Fibroblast of gingiva (primary cell): ENCODE measurements around the gene CELSR3.

Source experiments
- DNase-seq: peaks from one replicate; pipeline ENCODE4 v3.0.0-alpha.2; 2011; ENCODE audit warnings: low read depth

The CELSR3 gene

DNA sequence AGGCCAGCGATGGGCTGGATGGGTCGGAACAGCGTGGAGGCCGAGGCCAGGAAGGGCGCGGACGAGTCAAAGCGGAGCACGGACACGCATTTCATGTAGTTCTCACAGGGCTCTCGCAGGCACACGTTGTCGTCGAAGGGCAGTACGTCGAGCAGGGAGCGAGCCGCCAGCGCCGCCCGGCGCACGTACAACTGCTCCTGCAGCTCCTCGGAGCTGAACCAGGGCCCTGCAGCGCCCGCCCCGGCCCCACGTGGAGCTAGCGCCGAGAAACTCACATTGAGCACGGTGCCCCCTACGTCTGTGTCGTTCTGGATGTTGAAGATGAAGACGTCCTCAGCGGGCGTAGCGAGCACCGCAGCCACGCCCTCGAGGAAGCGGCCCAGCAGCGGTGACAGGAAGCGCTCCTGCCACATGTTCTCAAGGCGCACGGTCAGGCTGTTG is 5.8 kb downstream of the CELSR3 start:
- no peak for DNase-seq

DNA sequence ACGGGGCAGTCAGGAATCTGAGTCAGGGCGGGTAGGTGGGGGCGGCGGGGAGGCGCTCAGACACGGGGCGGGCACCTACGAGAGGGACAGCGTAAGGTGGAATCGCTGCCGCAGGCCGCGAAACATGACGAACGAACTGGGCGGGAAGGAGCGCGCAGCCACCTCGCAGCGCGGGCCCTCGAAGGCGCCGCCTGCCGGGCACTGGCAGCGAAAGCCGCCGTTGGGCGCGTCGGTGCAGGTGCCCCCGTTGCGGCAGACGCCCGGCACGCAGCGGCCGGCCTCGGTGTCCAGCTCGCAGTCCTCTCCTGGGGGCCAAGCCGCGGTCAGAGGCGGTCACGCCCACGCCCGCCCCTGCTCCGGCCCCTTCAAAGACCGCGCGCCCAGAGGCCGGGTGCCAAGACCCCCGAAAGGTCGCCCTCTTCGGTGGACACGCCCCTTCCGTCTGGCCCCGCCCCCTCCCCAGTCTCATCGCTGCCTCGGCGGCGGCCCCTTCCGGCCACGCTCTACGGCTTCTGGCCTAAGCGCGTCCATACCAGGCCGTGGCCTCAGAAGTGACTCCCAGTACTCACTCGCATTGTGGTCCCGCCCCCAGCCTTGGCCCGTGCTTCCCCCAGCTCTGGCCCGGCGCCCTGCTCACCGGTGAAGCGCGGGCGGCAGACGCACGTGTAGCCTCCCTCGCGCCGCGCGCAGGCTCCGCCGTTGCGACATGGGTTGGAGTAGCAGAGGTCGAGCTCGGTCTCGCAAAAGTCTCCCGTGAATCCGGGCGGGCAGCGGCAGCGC is 6.4 kb downstream of the CELSR3 start:
- peak; percentile 44 for DNase-seq

DNA sequence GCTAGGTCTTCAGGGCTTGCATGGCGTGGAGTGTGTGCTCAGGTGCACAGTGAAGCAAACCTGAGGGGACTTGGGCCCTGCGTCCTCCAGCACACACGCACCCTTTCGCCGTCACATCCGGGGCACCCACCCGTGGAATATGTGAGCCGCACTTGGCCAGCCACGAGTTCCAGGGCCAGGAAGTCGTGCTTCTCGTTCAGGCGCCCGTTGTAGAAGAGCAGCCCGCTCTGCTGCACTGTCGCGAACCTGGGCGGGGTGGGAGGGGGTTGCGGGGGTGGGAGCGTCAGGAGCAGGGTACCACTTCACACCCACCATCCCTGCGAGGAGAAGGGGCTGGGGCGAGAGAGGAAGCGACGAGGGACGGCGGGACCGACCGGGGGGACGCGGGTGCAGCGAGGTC is 7.1 kb downstream of the CELSR3 start:
- no peak for DNase-seq

DNA sequence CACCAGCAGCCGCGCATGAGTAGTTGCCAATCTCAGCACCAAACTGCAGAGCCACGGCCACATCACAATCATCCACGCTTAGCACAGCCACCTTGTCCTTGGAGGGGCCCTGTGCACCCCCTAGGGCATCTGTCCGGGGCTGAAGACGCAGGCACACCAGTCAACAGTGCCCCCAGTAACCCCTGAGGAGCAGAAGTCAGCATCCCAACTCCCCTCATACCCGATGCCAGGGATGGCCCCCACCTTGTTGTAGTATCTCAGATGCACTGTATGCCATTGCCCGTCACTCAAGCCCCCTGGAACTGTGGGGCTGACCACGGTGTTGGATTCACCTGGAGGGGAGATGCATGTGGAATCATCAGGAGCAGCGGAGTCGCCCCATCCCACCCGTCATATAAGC is 7.6 kb downstream of the CELSR3 start:
- DNase-seq, result no peak

DNA sequence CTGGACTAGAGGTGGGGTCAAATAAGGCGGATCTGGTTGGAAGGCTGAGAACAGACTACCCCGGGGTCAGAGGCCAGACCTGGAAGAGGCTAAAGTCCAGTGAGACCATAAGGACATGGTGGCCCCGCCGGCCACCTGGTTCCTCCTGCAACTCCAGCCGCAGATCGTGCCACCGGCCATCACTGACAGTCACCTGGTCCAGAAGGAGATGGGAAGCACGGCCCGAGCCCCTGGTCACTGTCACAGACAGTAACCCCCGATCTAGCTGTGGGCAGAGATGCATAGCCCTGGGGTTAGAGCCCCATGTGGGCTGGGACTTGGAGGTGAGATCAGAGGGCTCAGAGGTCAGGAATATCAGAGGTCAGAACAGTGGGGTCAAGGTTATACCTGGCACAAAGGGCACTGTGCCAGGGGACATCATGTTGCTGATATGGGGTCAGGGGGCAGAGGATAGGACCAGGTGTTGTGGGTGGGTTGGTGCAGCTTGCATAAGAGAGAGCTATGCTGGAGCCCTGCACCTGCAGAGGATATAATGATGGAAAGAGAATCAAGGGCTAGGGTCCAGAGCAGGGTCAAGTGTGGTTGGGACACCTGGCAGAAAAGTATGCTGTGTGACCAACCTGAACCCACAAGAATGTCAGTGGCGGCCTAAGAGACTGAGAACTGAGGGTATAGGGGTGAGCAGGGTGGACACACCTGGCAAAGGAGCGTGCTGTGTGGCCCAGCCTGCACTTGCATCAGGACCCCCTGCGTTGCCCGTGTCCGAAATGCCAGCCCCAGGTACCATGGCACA is 9.6 kb downstream of the CELSR3 start:
- no peak for DNase-seq

DNA sequence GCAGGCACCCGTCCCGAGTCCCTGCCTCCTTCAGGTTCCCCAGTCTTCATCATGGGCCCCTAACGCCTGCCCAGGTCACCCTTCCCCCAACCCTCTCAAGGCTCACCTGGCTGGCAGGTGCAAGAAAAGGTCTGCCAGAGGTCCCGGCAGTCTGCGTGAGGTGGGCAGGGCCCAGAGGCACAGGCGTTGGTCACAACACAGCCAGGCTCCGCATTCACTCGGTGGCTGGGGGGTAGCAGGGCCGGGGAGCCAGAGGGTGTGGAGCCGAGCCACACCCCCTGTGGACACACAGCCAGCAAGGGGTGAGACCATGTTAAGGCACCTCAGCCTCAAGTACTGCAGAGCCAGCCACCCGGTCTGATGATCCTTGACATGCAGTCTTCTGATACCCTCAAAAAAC is 10.9 kb downstream of the CELSR3 start:
- no peak for DNase-seq

DNA sequence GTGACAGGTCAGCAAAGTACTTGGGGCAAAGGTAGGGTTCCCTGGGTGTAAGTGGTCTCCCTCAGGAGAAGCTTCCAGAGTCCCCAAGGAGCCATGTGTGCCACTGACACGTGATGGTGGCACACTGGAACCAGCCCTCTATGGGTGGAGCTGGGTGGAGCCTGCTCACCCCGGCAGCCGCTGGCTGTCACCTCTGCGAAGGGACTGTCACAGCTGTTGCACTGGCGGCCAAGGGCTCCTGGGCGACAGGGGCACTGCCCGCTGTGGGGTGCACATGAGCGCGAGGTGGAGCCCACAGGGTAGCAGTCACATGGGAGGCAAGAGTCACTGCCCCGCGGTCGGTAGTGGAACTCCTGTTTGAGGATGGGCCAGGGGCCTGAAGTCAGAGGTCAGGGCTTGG is 12.0 kb downstream of the CELSR3 start:
- DNase-seq, result no peak

DNA sequence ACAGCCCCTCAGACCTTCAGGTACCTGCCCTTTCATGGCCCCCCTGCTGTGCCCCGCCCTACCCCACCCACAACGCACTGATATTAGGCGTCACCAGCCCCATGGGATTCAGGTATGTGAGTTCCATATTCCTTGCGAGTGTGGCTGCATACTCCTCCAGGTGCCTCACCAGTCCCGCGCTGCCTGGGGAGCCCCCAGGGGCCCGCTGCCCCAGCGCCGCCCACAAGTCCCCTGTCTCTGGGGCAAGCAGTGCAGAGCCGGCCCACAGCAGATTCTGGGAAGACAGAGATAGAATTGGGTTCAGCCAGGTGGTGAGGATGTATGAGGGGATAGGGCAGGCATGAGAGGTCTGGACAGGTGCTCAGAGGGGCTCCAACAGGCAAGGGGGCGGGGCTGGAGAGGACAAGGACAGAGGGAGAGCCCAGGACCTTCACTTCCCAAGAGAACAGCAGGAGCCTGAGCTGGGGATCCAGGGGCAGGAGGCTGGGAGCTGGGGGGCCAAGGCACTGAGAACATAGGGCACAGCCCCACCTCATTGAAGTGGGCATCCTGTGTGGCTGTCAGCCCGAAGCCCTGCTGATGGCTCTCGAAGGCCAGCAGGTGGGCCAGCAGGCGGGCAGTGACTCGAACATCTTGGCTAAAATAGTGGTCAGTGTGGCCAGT is 14.4 kb downstream of the CELSR3 start:
- DNase-seq, result no peak

DNA sequence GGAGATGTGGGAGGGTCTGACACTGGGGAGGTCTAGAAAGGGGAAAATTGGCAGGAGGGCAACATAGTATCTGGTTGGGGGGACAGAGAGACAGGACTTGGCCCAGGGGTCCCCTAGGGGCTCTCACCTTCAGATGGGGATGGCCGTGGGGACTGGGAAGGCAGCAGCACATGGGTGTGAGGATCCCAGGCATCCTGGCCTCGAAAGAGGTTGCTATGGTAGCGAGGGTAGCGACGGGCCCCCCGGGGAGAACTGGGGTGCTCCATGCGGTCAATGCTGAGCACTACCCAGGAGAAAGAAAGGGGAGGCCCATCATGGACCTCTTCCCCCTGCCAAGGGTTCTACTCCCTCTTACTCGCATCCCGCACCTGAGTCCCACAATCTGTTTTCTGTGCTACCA is 15.0 kb downstream of the CELSR3 start:
- no peak for DNase-seq

DNA sequence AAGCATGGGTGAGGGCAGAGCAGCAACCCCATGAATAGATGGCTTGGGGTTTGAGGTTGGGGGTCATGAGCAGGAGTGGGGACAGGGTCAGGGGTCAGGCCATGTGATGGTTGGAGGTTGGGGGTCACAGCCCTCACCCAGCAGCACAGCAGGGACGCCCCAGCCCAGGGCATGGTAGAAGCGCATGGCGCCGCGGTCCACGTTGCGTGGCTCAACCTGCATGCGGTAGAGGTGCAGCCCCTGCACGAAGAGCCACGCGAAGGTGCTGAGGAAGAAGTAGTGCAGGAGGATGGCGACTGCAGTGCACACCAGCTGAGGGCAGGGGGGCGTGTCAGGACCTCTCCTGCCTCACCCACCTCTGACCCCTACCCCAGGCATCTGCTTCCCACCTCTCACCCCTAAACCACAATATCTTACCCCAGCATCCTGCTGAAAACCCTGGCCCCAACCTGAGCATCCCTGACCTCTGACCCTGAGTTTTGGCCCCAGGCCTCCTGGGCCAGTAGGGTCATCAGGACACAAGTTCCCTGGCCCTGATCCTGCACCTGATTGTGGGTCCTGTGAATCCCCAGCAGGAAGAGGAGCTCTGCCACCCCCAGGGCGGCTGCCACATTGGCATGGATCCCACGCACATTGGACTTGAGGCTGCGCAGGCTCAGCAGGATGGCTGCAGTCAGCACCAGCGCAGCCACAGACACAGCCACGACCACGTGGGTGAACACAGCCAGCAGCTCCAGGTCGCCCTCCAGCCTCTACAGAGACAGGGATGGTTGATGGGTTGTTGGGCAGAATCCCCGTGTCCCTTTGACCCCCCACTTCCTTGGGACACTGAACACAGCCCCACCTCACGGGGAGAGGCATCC is 17.6 kb downstream of the CELSR3 start:
- DNase-seq, result no peak

DNA sequence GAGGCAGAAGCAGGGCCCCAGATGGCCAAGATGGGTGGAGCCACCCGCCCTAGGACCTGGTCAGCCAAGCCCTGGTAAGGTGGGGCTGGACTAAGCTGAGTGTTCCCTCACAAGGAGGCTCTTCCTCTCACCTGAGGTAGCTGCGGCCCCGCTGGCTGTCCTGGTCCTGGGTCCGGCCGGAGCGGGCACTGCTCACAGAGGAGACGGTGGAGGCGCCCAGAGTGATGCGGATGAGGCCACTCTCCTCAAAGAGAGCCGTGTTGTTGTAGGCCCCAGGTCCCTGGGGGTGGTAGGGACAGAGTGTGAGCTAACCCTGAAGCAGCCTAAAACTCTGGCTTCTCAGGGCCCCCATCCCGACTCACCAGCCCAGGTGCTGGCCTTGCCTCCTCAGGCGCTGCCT is 20.1 kb downstream of the CELSR3 start:
- DNase-seq, result no peak

DNA sequence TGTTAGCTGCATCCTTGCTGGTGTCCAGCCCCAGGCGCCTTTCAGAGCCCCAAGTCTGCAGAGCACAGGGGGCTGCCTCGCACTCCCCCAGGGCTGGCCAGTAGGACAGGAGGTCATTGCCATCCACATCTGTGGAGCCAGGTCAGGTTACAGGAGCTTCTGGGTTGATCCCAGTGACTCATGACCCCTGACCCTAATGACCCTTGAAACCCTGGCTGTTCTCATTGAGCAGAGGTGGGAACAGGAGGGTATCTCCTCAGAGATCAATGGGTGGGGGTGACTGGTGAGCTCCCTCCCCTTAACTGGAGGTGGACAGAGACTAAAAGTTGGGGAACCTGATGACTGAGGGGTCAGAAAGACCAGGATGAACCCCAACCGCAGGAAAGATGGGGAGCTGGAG is 21.3 kb downstream of the CELSR3 start:
- DNase-seq, result no peak

DNA sequence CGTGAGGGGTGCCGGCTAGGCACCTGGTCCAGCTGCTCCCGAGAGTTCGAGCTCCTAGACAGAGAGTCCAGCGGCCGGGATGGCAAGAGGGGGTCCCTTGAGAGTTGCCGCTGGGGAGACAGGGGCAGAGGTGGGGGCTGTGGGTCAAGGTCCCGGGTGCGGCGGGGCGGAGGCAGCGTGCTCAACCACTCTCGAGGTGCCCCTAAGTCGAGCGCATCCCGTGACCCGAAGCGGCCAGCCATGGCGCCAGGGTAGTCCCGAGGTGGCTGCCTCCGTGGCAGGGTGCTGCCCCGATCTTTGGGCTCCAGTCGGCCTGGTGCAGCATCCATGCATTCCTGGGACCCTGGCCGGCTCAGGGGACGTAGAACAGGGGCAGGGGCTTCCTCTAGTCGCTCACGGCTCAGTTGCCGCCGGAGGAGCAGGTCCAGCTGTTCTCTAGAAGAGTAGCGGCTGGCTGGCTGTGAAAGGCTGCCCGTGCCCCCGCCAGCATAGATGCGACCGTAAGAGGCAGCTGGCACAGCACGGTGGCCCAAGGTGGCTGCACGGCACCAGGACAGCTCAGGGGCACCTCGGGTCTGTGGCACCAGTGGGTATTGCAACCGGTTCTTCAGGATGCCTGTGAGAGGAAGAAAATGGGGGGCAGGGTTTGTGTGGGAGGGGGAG is 22.6 kb downstream of the CELSR3 start:
- DNase-seq, result no peak

DNA sequence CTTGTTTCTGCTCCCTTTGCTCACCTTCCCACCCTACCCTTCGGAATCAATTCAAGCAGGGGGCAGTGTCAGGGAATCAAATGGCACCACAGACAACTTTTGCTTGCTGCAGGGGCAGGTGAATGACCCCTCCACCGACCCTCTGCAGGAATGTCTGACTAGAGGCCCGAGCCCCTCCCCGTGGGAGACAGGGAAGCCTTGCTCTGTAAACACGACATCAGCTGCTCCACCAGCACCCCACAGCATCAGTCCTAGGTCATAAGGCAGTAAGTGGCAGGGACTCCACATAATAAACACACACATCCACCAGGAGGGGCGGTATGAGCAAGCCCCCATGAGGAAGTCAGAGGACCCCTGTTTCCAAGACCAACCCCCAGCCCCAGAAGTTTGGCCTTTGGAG is 25.4 kb downstream of the CELSR3 start:
- no peak for DNase-seq

DNA sequence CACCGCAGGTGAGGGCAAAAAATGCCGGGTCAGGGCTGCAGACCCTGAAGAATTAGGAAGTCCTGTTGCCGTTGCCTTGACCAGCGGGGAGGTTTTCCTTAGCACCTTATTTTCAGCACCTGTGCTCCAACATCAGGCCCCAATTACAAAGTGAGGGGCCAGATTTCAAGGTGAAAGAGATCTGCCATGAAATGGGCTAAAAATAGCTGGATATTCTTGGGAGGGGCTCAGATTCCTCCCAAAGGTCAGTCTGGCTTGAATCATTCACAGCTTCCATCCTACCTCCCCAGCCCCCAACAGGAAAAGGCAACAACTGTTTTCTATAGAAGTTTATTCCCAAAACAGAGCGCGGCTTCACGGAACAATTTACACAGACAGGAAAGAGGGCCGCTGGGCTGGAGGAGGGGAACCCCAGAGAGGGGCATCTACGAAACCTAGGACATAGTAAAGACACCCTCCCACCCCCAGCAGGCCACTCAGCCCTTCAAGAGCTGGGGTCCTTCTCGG is 26.5 kb downstream of the CELSR3 start:
- DNase-seq, result no peak

DNA sequence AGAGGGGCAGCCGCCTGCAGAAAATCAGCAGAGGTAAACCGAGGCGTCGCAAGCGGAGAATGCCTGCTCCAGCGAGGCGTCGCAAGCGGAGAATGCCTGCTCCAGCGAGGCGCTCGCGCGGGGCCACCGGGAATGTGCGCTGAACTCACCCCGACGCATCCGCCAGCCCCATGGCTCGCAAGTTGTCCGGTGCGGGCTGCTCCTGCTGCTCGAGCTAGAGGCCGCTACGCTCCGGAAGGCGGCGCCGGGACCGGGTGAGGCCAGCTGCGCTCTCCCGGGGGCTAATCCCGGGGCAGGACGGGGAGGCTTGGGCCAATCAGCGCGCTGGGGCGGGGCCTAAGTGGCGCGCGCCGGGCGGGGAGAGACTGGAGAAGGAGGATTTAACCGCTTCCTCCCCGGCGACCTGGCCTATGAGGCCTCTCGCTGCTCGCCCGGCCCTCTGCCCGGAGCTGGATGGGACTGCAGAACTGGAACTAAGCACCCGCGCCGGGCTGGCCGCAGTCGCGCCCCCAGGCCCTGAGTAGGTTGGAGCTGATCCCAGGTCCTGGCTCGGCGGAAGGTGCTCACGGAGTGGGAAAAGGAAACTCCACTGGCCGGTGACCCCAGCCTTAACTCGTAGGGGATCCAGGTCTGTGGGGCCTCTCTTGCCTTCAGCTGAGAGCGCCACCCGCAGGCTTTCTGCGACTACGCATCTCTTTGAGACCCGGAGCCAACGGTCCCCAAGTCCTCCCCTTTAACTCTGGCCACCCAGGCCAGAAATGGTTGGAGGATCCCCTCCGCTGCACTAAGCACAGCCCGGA is 27.3 kb downstream of the CELSR3 start, which contains the start of gene SLC26A6:
TSS of gene SLC26A6 (minus strand) at position 240 of the 800 bp plus-strand sequence. CDS start at position 172, 68 bp downstream.
- DNase-seq, result peak; percentile 95

DNA sequence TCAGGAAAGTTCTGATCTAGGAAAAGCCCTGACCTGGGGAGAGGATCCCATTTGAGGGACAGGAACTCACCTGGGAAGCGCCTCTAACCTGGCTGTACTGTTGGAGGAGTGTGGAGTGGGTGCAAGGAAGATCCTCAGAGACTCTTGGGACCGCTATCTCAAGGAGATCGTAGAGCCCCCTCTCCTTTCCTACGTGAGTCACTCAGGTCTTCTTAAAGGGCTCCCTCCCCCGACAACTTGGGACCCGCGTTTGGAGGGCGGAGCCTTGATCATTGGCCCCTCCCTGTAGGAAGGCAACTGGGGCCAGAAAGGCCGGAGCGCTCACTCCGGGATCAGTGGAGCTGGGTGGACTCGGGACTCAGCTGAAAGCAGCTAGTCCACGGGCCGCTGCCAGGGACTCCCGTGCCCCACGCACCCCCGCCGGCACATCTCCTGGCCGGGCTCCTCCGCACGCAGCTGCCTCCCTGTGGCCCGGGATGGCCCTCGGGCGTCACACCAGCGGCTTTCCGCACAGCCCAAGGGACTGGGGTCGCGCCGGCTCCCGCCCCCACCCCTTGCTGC is 27.9 kb downstream of the CELSR3 start:
- DNase-seq, result peak; percentile 48

DNA sequence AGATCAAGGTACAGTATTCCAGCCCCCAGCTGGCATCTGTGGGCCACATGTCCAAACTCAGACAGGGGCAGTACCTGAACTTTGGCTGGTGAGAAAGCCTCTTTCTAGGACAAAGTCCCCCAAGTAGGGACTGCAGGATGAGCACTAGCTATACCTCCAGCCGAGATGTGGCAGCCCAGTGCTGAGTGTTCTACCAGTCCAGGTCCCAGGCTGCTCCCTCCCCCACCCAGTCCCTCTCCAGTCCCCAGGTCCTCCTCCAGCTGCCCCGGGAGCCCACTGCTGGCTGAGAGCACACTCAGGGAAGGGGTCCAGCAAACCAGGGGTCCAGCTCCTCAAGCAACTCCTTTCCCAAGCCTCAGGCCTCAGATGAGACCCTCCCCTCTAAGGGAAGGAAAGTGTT is 28.9 kb downstream of the CELSR3 start:
- DNase-seq, result no peak

DNA sequence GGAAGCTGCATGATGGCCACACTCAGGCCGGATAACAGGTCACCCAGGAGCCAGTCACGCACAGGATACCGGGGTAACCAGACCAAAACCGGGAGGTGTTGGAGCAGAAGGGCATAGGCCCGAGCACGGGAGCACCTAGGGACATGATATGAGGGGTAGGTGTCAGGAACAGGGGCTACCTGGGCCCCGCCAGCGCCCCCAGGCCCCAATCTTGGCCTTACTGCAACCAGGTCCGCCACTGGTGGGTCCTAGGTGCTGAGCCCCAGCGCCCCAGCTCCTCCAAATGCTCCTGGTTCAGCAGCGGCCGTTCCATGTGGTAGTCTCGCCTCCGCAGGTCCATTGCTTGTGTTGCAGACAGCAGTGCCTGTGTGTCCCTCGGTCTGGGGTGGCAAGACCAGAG is 29.4 kb downstream of the CELSR3 start:
- no peak for DNase-seq
